ENCODE measurements around the gene GRHPR.

DNA sequence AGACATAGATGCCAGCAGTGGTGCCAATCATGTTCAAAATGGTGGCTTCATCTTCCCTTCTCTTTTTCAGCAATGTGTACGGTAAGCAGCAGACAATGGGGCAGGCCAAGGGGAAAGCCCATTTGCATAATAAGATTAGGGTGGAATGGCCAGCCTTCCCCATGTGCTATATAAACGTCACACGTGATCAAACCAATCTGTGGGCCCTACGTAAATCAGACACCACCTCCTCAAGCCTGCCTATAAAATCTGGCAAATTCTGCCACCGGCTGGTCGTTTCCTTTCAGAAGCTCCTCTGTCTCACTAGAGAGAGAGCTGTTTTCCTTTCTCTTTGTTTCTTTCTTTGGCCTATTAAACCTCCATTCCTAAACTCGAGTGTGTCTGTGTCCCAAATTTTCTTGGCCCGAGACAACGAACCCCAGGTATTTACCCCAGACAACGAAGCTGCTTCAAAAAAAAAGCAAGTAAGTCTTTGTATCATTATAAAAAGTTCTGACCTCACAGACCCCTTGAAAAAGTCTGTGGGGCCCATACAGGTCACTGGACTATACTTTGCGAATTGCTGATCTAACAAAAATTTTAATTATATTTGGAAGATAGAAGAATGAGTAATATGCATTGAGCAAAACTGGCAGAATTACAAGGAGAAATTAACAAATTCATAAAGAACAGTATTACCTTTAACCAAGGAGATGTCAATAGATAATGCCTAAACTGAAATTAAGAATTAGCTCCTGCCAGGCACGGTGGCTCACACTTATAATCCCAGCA is 27.6 kb downstream of the GRHPR start:
- TF ChIP-seq, protein P1, sequence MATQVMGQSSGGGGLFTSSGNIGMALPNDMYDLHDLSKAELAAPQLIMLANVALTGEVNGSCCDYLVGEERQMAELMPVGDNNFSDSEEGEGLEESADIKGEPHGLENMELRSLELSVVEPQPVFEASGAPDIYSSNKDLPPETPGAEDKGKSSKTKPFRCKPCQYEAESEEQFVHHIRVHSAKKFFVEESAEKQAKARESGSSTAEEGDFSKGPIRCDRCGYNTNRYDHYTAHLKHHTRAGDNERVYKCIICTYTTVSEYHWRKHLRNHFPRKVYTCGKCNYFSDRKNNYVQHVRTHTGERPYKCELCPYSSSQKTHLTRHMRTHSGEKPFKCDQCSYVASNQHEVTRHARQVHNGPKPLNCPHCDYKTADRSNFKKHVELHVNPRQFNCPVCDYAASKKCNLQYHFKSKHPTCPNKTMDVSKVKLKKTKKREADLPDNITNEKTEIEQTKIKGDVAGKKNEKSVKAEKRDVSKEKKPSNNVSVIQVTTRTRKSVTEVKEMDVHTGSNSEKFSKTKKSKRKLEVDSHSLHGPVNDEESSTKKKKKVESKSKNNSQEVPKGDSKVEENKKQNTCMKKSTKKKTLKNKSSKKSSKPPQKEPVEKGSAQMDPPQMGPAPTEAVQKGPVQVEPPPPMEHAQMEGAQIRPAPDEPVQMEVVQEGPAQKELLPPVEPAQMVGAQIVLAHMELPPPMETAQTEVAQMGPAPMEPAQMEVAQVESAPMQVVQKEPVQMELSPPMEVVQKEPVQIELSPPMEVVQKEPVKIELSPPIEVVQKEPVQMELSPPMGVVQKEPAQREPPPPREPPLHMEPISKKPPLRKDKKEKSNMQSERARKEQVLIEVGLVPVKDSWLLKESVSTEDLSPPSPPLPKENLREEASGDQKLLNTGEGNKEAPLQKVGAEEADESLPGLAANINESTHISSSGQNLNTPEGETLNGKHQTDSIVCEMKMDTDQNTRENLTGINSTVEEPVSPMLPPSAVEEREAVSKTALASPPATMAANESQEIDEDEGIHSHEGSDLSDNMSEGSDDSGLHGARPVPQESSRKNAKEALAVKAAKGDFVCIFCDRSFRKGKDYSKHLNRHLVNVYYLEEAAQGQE (IDR thresholded peaks at IDR 0.05; ENCODE audit: low read depth, low read length), result no peak
- no peak for TF ChIP-seq EP300 (IDR thresholded peaks at IDR 0.05; ENCODE audit: borderline replicate concordance in 1 of 2, control insufficient read depth in 1 of 2, low read depth in 2 of 2, low read length in 2 of 2)
- no peak for TF ChIP-seq POLR2AphosphoS2 (IDR thresholded peaks at IDR 0.05; ENCODE audit: low read depth, low read length)
- TF ChIP-seq RELA (IDR thresholded peaks at IDR 0.05; ENCODE audit: borderline replicate concordance, partially characterized antibody), result no peak
- TF ChIP-seq TAF1 (IDR thresholded peaks at IDR 0.05; ENCODE audit: borderline replicate concordance, low read depth, low read length), result no peak
- TF ChIP-seq, protein P2, sequence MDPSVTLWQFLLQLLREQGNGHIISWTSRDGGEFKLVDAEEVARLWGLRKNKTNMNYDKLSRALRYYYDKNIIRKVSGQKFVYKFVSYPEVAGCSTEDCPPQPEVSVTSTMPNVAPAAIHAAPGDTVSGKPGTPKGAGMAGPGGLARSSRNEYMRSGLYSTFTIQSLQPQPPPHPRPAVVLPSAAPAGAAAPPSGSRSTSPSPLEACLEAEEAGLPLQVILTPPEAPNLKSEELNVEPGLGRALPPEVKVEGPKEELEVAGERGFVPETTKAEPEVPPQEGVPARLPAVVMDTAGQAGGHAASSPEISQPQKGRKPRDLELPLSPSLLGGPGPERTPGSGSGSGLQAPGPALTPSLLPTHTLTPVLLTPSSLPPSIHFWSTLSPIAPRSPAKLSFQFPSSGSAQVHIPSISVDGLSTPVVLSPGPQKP (IDR thresholded peaks at IDR 0.05; ENCODE audit: low read depth, low read length), result no peak
- TF ChIP-seq, protein P3, sequence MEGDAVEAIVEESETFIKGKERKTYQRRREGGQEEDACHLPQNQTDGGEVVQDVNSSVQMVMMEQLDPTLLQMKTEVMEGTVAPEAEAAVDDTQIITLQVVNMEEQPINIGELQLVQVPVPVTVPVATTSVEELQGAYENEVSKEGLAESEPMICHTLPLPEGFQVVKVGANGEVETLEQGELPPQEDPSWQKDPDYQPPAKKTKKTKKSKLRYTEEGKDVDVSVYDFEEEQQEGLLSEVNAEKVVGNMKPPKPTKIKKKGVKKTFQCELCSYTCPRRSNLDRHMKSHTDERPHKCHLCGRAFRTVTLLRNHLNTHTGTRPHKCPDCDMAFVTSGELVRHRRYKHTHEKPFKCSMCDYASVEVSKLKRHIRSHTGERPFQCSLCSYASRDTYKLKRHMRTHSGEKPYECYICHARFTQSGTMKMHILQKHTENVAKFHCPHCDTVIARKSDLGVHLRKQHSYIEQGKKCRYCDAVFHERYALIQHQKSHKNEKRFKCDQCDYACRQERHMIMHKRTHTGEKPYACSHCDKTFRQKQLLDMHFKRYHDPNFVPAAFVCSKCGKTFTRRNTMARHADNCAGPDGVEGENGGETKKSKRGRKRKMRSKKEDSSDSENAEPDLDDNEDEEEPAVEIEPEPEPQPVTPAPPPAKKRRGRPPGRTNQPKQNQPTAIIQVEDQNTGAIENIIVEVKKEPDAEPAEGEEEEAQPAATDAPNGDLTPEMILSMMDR (IDR thresholded peaks at IDR 0.05 in 2 of 3, conservative IDR thresholded peaks at IDR 0.05 in 1 of 3; ENCODE audit: control insufficient read depth in 2 of 3, extremely low read depth in 1 of 3, insufficient read depth in 1 of 3, low read depth in 3 of 3, low read length in 3 of 3), result no peak
- TF ChIP-seq POLR2AphosphoS5 (IDR thresholded peaks at IDR 0.05; ENCODE audit: low read length), result no peak
- TF ChIP-seq RAD21 (IDR thresholded peaks at IDR 0.05; ENCODE audit: insufficient read depth, low read depth, low read length), result no peak
- TF ChIP-seq POLR2A (IDR thresholded peaks at IDR 0.05; ENCODE audit: low read depth, low read length), result no peak
- TF ChIP-seq ZNF274 (IDR thresholded peaks at IDR 0.05; ENCODE audit: insufficient read depth, insufficient read length), result no peak
- no peak for TF ChIP-seq CEBPB (IDR thresholded peaks at IDR 0.05; ENCODE audit: borderline replicate concordance in 1 of 2, low read depth in 2 of 2, low read length in 2 of 2)
- TF ChIP-seq NR2C2 (IDR thresholded peaks at IDR 0.05; ENCODE audit: borderline replicate concordance, control insufficient read depth, insufficient read length, low read depth), result no peak

Data from GM12878 (cell line).